ENCODE data around the gene ZNF430. TPM values are rescaled to one million over a fixed set of nuclear protein-coding genes. Genes with fewer than 3 reads are reported as not detected.

The ZNF430 gene
- total and polyA plus RNA-seq, 7 donors: 0.92 to 36.2 (median 6.7) TPM

DNA sequence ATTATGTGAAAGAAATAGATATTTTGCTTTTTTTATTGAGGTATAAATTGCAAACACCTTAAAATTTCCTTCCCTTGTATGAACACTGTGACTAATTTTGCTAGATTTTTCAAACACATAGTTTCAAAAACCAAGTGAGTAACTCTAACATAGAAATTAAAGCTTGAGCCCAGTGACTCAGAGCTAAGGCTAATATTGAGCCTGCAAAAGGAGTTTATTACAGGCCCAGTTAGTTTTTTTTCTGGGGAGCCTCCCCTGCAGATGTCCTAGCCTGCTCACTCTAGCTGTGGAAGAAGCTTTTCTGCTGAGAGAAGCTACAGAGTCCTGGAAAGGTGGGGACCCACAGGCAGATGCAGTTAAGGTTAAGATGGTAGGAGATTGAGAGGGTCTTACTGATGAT is 3.4 kb downstream of the ZNF430 start:
- Histone ChIP-seq H3K36me3 (peaks cover 0 to 46% (median 3%) of the 10 kb centered on the region in 4 donors), H3K27ac (no peak overlapping the region), H3K9me3 (no peaks in the 10 kb centered on the region), H3K27me3 (no peaks in the 10 kb centered on the region), H3K4me3 (no peak overlapping the region), H3K4me1 (peaks cover 0 to 17% (median 10%) of the 10 kb centered on the region in 4 donors)
- DNase-seq: no peak
- intact Hi-C loops (cut with DNase I): loop anchor here (5.0 to 10.0 kb wide), 5 partner anchors 58 to 599 kb away; partner anchors contain the start of genes ZNF431, ZNF714, ZNF737 and ZNF85
- TF ChIP-seq EP300 (IDR thresholded peaks at IDR 0.05): no peak
- no peak for TF ChIP-seq POLR2AphosphoS5 (IDR thresholded peaks at IDR 0.05)
- no peak for TF ChIP-seq CTCF (IDR thresholded peaks at IDR 0.05)
- TF ChIP-seq POLR2A (IDR thresholded peaks at IDR 0.05): no peak

DNA sequence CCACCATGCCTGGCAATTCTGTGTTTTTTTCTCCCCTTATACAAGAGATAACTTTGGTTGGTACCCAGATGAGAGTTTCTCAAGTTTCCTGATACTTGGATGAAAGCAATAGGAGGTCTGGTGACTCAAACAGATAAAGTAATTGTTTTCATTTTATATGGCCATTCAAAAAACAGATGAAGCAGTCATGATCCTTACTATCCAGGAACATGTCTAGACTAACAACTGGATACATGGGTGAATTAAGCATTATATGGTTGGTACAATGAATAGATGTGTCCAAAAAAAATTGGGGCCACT is 8.5 kb downstream of the ZNF430 start:
- H3K36me3 ChIP-seq: peaks cover 0 to 48% (median 4%) of the 10 kb centered on the region in 4 donors
- no peak for DNase-seq
- no peak overlapping the region for H3K4me3 ChIP-seq
- peaks cover 0 to 14% (median 0%) of the 10 kb centered on the region in 4 donors for H3K4me1 ChIP-seq
- TF ChIP-seq POLR2A (IDR thresholded peaks at IDR 0.05) (no peak), CTCF (IDR thresholded peaks at IDR 0.05) (no peak), EP300 (IDR thresholded peaks at IDR 0.05) (no peak), POLR2AphosphoS5 (IDR thresholded peaks at IDR 0.05) (no peak)
- H3K27me3 ChIP-seq: no peaks in the 10 kb centered on the region
- H3K27ac ChIP-seq: no peak overlapping the region
- H3K9me3 ChIP-seq: no peaks in the 10 kb centered on the region
- intact Hi-C loops (cut with DNase I): loop anchor here (10.0 kb wide), 2 partner anchors 464 to 604 kb away; partner anchors contain the start of gene ZNF737

DNA sequence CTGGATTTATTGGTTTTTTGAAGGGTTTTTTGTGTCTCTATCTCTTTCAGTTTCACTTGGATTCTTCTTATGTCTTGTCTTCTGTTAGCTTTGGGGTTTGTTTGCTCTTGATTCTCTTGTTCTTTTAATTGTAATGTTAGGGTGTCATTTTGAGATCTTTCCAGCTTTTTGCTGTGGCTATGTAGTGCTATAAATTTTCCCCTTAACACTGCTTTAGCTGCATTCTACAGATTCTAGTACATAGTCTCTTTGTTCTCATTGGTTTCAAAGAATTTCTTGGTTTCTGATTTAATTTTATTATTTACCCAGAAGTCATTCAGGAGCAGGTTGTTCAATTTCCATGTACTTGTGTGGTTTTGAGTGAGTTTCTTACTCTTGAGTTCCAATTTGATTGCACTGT is 24.6 kb downstream of the ZNF430 start:
- H3K4me1 ChIP-seq: no peaks in the 10 kb centered on the region
- TF ChIP-seq EP300 (IDR thresholded peaks at IDR 0.05): no peak
- TF ChIP-seq POLR2AphosphoS5 (IDR thresholded peaks at IDR 0.05): no peak
- no peak for TF ChIP-seq POLR2A (IDR thresholded peaks at IDR 0.05)
- no peak for TF ChIP-seq CTCF (IDR thresholded peaks at IDR 0.05)
- H3K27me3 ChIP-seq: no peaks in the 10 kb centered on the region
- peaks cover 0 to 51% (median 3%) of the 10 kb centered on the region in 4 donors for H3K36me3 ChIP-seq
- DNase-seq: no peak
- no peak overlapping the region for H3K27ac ChIP-seq
- intact Hi-C loops (cut with DNase I): no loop called here
- H3K9me3 ChIP-seq: peaks cover 0 to 17% (median 2%) of the 10 kb centered on the region in 4 donors
- H3K4me3 ChIP-seq: no peak overlapping the region

GRCh38 chr19:21046489-21046888 is 26.0 kb downstream of the ZNF430 start:
- peaks cover 0 to 21% (median 2%) of the 10 kb centered on the region in 4 donors for H3K9me3 ChIP-seq
- peaks cover 0 to 40% (median 3%) of the 10 kb centered on the region in 4 donors for H3K36me3 ChIP-seq
- intact Hi-C loops (cut with DNase I): no loop called here
- no peaks in the 10 kb centered on the region for H3K4me1 ChIP-seq
- TF ChIP-seq CTCF (IDR thresholded peaks at IDR 0.05) (no peak), POLR2AphosphoS5 (IDR thresholded peaks at IDR 0.05) (no peak), EP300 (IDR thresholded peaks at IDR 0.05) (no peak), POLR2A (IDR thresholded peaks at IDR 0.05) (no peak)
- H3K27me3 ChIP-seq: no peaks in the 10 kb centered on the region
- no peak overlapping the region for H3K4me3 ChIP-seq
- 95 to 99% methylated on average over 3 of the region's 3 CpGs for WGBS, 2 donors
- no peak for DNase-seq
- H3K27ac ChIP-seq: no peak overlapping the region

DNA sequence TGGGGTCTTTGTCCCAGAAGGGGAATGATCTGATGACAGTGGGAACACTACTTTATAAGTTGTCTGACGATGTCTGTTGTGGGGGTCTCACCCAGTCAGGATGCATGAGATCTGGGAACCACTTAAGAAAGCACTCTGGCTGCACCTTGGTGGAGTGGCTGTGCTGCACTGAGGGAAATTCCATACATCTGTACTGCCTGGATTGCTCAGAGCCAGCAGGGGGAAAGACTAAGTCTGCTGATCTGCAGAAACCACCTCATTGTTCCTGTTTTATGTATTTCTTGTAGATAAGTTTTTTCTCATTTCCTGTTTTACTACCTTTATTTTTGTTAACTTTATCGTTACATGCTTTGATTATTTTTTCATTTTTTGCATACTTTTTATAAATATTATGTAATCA is 27.3 kb downstream of the ZNF430 start:
- Histone ChIP-seq H3K9me3 (peaks cover 0 to 21% (median 2%) of the 10 kb centered on the region in 4 donors), H3K27me3 (no peaks in the 10 kb centered on the region), H3K27ac (no peak overlapping the region), H3K4me3 (no peak overlapping the region), H3K4me1 (no peaks in the 10 kb centered on the region), H3K36me3 (peaks cover 0 to 39% (median 3%) of the 10 kb centered on the region in 4 donors)
- intact Hi-C loops (cut with DNase I): no loop called here
- no peak for DNase-seq
- 94 to 97% methylated on average over 2 of the region's 2 CpGs for WGBS, 2 donors
- TF ChIP-seq POLR2AphosphoS5 (IDR thresholded peaks at IDR 0.05) (no peak), EP300 (IDR thresholded peaks at IDR 0.05) (no peak), CTCF (IDR thresholded peaks at IDR 0.05) (no peak), POLR2A (IDR thresholded peaks at IDR 0.05) (no peak)

All from sigmoid colon (tissue), 7 donors.